ENCODE measurements around the gene NEDD4.

GRCh38 chr15:56042031-56042430, 48.6 kb upstream of the NEDD4 start:
- no peak for TF ChIP-seq GATA2 (IDR thresholded peaks at IDR 0.05; ENCODE audit: low read depth, low read length)
- no peak for TF ChIP-seq GATA3 (IDR thresholded peaks at IDR 0.05; ENCODE audit: low read depth, low read length)
